ENCODE measurements around the gene ASB11.

The ASB11 gene

GRCh38 chrX:15292861-15293260, 22.6 kb downstream of the ASB11 start:
- TF ChIP-seq CEBPB (IDR thresholded peaks at IDR 0.05) = no peak
- TF ChIP-seq USF1 (IDR thresholded peaks at IDR 0.05) = no peak
- no peak for TF ChIP-seq TCF12 (IDR thresholded peaks at IDR 0.05; ENCODE audit: low read depth)
- no peak for TF ChIP-seq EGR1 (IDR thresholded peaks at IDR 0.05)
- TF ChIP-seq TAF1 (IDR thresholded peaks at IDR 0.05; ENCODE audit: low read depth) = no peak
- no peak for TF ChIP-seq YY1 (IDR thresholded peaks at IDR 0.05; ENCODE audit: low read depth)
- no peak for TF ChIP-seq CREB1 (IDR thresholded peaks at IDR 0.05; ENCODE audit: low read depth)
- TF ChIP-seq ZBTB7A (IDR thresholded peaks at IDR 0.05; ENCODE audit: low read depth) = no peak
- no peak for TF ChIP-seq RAD21 (IDR thresholded peaks at IDR 0.05; ENCODE audit: low read depth)
- no peak for TF ChIP-seq MAX (IDR thresholded peaks at IDR 0.05)
- no peak for TF ChIP-seq EP300 (IDR thresholded peaks at IDR 0.05; ENCODE audit: borderline replicate concordance)
- TF ChIP-seq TEAD4 (IDR thresholded peaks at IDR 0.05) = no peak
- no peak for TF ChIP-seq FOXM1 (IDR thresholded peaks at IDR 0.05; ENCODE audit: borderline replicate concordance, low read depth)
- TF ChIP-seq REST (IDR thresholded peaks at IDR 0.05; ENCODE audit: low read depth) = no peak
- TF ChIP-seq NFIC (IDR thresholded peaks at IDR 0.05) = no peak

GRCh38 chrX:15277604-15278003, 37.8 kb downstream of the ASB11 start:
- TF ChIP-seq ZBTB7A (IDR thresholded peaks at IDR 0.05; ENCODE audit: low read depth) (no peak), RAD21 (IDR thresholded peaks at IDR 0.05; ENCODE audit: low read depth) (no peak), MAX (IDR thresholded peaks at IDR 0.05) (no peak), CREB1 (IDR thresholded peaks at IDR 0.05; ENCODE audit: low read depth) (no peak), NFIC (IDR thresholded peaks at IDR 0.05) (no peak), CEBPB (IDR thresholded peaks at IDR 0.05) (no peak), USF1 (IDR thresholded peaks at IDR 0.05) (no peak), TCF12 (IDR thresholded peaks at IDR 0.05; ENCODE audit: low read depth) (no peak), FOXM1 (IDR thresholded peaks at IDR 0.05; ENCODE audit: borderline replicate concordance, low read depth) (no peak)

GRCh38 chrX:15274946-15275345, 40.5 kb downstream of the ASB11 start:
- TF ChIP-seq ZBTB7A (IDR thresholded peaks at IDR 0.05; ENCODE audit: low read depth) (no peak), EGR1 (IDR thresholded peaks at IDR 0.05) (no peak), TAF1 (IDR thresholded peaks at IDR 0.05; ENCODE audit: low read depth) (no peak), TCF12 (IDR thresholded peaks at IDR 0.05; ENCODE audit: low read depth) (no peak), USF1 (IDR thresholded peaks at IDR 0.05) (no peak), MAX (IDR thresholded peaks at IDR 0.05) (no peak), RAD21 (IDR thresholded peaks at IDR 0.05; ENCODE audit: low read depth) (no peak), CREB1 (IDR thresholded peaks at IDR 0.05; ENCODE audit: low read depth) (no peak), NFIC (IDR thresholded peaks at IDR 0.05) (no peak), CEBPB (IDR thresholded peaks at IDR 0.05) (no peak), FOXM1 (IDR thresholded peaks at IDR 0.05; ENCODE audit: borderline replicate concordance, low read depth) (no peak), TEAD4 (IDR thresholded peaks at IDR 0.05) (no peak), YY1 (IDR thresholded peaks at IDR 0.05; ENCODE audit: low read depth) (no peak), REST (IDR thresholded peaks at IDR 0.05; ENCODE audit: low read depth) (no peak), EP300 (IDR thresholded peaks at IDR 0.05; ENCODE audit: borderline replicate concordance) (no peak)

GRCh38 chrX:15271757-15272156, 43.7 kb downstream of the ASB11 start:
- TF ChIP-seq MAX (IDR thresholded peaks at IDR 0.05) (no peak), TAF1 (IDR thresholded peaks at IDR 0.05; ENCODE audit: low read depth) (no peak), FOXM1 (IDR thresholded peaks at IDR 0.05; ENCODE audit: borderline replicate concordance, low read depth) (no peak), NFIC (IDR thresholded peaks at IDR 0.05) (no peak), YY1 (IDR thresholded peaks at IDR 0.05; ENCODE audit: low read depth) (no peak), CREB1 (IDR thresholded peaks at IDR 0.05; ENCODE audit: low read depth) (no peak), TEAD4 (IDR thresholded peaks at IDR 0.05) (no peak), RAD21 (IDR thresholded peaks at IDR 0.05; ENCODE audit: low read depth) (no peak), EP300 (IDR thresholded peaks at IDR 0.05; ENCODE audit: borderline replicate concordance) (no peak), ZBTB7A (IDR thresholded peaks at IDR 0.05; ENCODE audit: low read depth) (no peak), REST (IDR thresholded peaks at IDR 0.05; ENCODE audit: low read depth) (no peak), CEBPB (IDR thresholded peaks at IDR 0.05) (no peak), EGR1 (IDR thresholded peaks at IDR 0.05) (no peak), USF1 (IDR thresholded peaks at IDR 0.05) (no peak), TCF12 (IDR thresholded peaks at IDR 0.05; ENCODE audit: low read depth) (no peak)

Measured in Ishikawa (cell line).